CD14-positive monocyte (primary cell): Measurements from ENCODE around the gene ACAD10. TPM values are rescaled to one million over a fixed set of nuclear protein-coding genes. Genes with fewer than 3 reads are reported as not detected.

Experiments
- DNase-seq, 3 donors: peaks; one replicate each; pipeline ENCODE4 v3.0.0-alpha.2; 2011 to 2022
- H2AFZ ChIP-seq: 2 replicates; pipeline ENCODE4 v1.6.0; 2012; ENCODE audit warnings: mild to moderate bottlenecking, low read depth, low read length, inconsistent platforms; ENCODE audit not compliant: insufficient read depth, poor library complexity, severe bottlenecking
- H3K27ac ChIP-seq, 2 donors: 1 replicate in 1 of 2; 2 replicates in 1 of 2; pipeline ENCODE4 v1.5.1; 2012 to 2013; ENCODE audit warnings: low read length in 2 of 2, control low read depth in 1 of 2, inconsistent platforms in 1 of 2, low read depth in 1 of 2, mild to moderate bottlenecking in 1 of 2
- H3K27me3 ChIP-seq, 2 donors: one replicate each; pipeline versions ENCODE4 v1.6.0 to v1.6.1; 2011 to 2013; ENCODE audit warnings: low read length in 2 of 2; ENCODE audit not compliant: control insufficient read depth in 2 of 2, insufficient read depth in 2 of 2
- H3K36me3 ChIP-seq, 2 donors: replicated peaks in 1 of 2; 1 replicate in 1 of 2; 2 replicates in 1 of 2; pipeline versions ENCODE4 v1.5.1 to v1.6.1; 2012 to 2013; ENCODE audit warnings: low read length in 2 of 2, control low read depth in 1 of 2, inconsistent platforms in 1 of 2, mild to moderate bottlenecking in 1 of 2; ENCODE audit not compliant: insufficient read depth in 2 of 2, control insufficient read depth in 1 of 2
- H3K4me1 ChIP-seq, 2 donors: 1 replicate in 1 of 2; 2 replicates in 1 of 2; pipeline versions ENCODE4 v1.5.1 to v1.6.1; 2012 to 2013; ENCODE audit warnings: low read length in 2 of 2, control low read depth in 1 of 2, inconsistent platforms in 1 of 2, mild to moderate bottlenecking in 1 of 2, moderate library complexity in 1 of 2; ENCODE audit not compliant: insufficient read depth in 2 of 2, control insufficient read depth in 1 of 2
- H3K4me2 ChIP-seq: replicated peaks from 2 replicates; pipeline ENCODE3; 2012; ENCODE audit warnings: low read length, moderate library complexity, mild to moderate bottlenecking; ENCODE audit not compliant: poor library complexity, severe bottlenecking; ENCODE audit errors: extremely low read depth
- H3K4me3 ChIP-seq, 3 experiments: fragments of 200-600 bp in 1 of 3; sonication (generic) in 1 of 3; replicated peaks in 1 of 3; 1 replicate in 2 of 3; 2 replicates in 1 of 3; pipeline ENCODE4 v1.5.1; 2011 to 2013; ENCODE audit warnings: low read length in 3 of 3, mild to moderate bottlenecking in 3 of 3, control low read depth in 2 of 3, low read depth in 2 of 3, inconsistent platforms in 1 of 3, moderate library complexity in 1 of 3
- H3K79me2 ChIP-seq: 2 replicates; pipeline ENCODE4 v1.6.0; 2012; ENCODE audit warnings: mild to moderate bottlenecking, control low read depth, inconsistent platforms, low read length, moderate library complexity; ENCODE audit not compliant: insufficient read depth
- H3K9ac ChIP-seq: 2 replicates; pipeline ENCODE4 v1.6.0; 2017; ENCODE audit warnings: low read length, mild to moderate bottlenecking; ENCODE audit not compliant: insufficient read depth, poor library complexity, severe bottlenecking
- H3K9me3 ChIP-seq, 2 donors: replicated peaks in 1 of 2; 1 replicate in 1 of 2; 2 replicates in 1 of 2; pipeline versions ENCODE4 v1.5.1 to v1.6.1; 2012 to 2013; ENCODE audit warnings: low read length in 2 of 2, control low read depth in 1 of 2; ENCODE audit not compliant: control insufficient read depth in 1 of 2, insufficient read depth in 1 of 2
- H4K20me1 ChIP-seq: 2 replicates; pipeline ENCODE4 v1.6.0; 2012; ENCODE audit warnings: mild to moderate bottlenecking, low read length, control low read depth, moderate library complexity; ENCODE audit not compliant: insufficient read depth
- H3K27ac Mint-ChIP-seq, 7 donors: one replicate each; pipeline ENCODE4 v1.8.0; 2020; ENCODE audit warnings: mild to moderate bottlenecking in 7 of 7, mixed read lengths in 7 of 7, moderate library complexity in 6 of 7, inconsistent platforms in 2 of 7
- H3K27me3 Mint-ChIP-seq, 3 donors: one replicate each; pipeline ENCODE4 v1.8.0; 2021 to 2022; ENCODE audit warnings: low read depth in 3 of 3, mild to moderate bottlenecking in 3 of 3, mixed read lengths in 3 of 3, moderate library complexity in 3 of 3, inconsistent platforms in 1 of 3
- H3K36me3 Mint-ChIP-seq, 2 donors: one replicate each; pipeline ENCODE4 v1.8.0; 2020; ENCODE audit warnings: mixed read lengths in 2 of 2, inconsistent platforms in 1 of 2, mild to moderate bottlenecking in 1 of 2
- H3K4me1 Mint-ChIP-seq: one replicate; pipeline ENCODE4 v1.8.0; 2020; ENCODE audit warnings: mild to moderate bottlenecking, mixed read lengths
- H3K4me3 Mint-ChIP-seq, 2 donors: one replicate each; pipeline ENCODE4 v1.8.0; 2020; ENCODE audit warnings: mild to moderate bottlenecking in 2 of 2, mixed read lengths in 2 of 2, moderate library complexity in 1 of 2
- H3K9me3 Mint-ChIP-seq, 7 donors: one replicate each; pipeline ENCODE4 v1.8.0; 2020 to 2022; ENCODE audit warnings: mixed read lengths in 7 of 7, mild to moderate bottlenecking in 6 of 7, moderate library complexity in 6 of 7, inconsistent platforms in 2 of 7
- WGBS: methylation state at CpG from one replicate; pipeline ENCODE4 v1.1.5; 2013; ENCODE audit warnings: missing lambda C conversion rate; ENCODE audit not compliant: insufficient coverage; 5-methylcytosine and 5-hydroxymethylcytosine counted together
- intact Hi-C, 2 donors: fragments of 100-400 bp; cut with micrococcal nuclease; formaldehyde crosslinking; loops; one replicate each; pipeline versions ENCODE4 v1.15.0 to v1.15.1; 2023
- polyA plus RNA-seq, 3 donors: library from polyadenylated mRNA; depleted of rRNA in 1 of 3; unstranded in 2 of 3; stranded (reverse) in 1 of 3; fragments of 300-500 nt in 2 of 3; fragments of >200 nt in 1 of 3; fragmentation: Illumina TruSeq in 2 of 3; gene quantifications; 1 replicate in 2 of 3; 2 replicates in 1 of 3; pipeline ENCODE4 v1.2.3, GENCODE V29; 2012 to 2021
- TF ChIP-seq, protein P1 (sequence below): fragments of 200-600 bp; IDR thresholded peaks from one replicate; pipeline ENCODE4 v1.8.0; 2022; ENCODE audit warnings: antibody characterized with exemption, mild to moderate bottlenecking

The ACAD10 gene
- polyA plus RNA-seq, 3 donors = 9.4 to 34.3 (median 10.1) TPM

DNA sequence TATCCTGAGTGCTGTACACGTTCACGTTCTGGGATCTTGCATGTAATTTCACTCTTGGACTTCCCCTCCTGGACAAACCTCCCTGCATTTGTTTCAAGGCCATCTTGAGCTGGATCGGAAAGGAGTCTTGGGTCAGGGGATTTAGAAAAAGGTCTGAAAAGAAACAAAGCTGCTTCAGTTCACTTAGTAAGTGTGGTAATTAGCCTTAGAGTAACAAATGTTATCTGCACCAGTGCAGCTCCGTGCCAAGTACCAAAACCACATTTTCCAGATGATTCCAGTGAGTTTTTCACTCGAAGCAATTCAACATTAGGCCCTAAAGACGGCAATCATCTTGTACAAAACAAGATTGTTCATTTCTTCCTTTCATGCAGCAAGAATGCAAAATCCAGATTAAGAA lies 47.3 kb upstream of the ACAD10 start:
- peaks cover 7% of the 10 kb centered on the region for H3K4me1 Mint-ChIP-seq
- H3K4me3 ChIP-seq = no peak overlapping the region
- H3K9me3 Mint-ChIP-seq = no peaks in the 10 kb centered on the region
- H3K4me3 Mint-ChIP-seq = no peak overlapping the region
- H2AFZ ChIP-seq = no peak overlapping the region
- intact Hi-C loops = no loop called here
- H3K9ac ChIP-seq = no peak overlapping the region
- no peaks in the 10 kb centered on the region for H3K9me3 ChIP-seq
- H3K36me3 Mint-ChIP-seq = peaks cover 29 to 47% of the 10 kb centered on the region in 2 donors
- peaks cover 0 to 4% (median 2%) of the 10 kb centered on the region in 3 donors for H3K27me3 Mint-ChIP-seq
- no peak overlapping the region for H3K27ac ChIP-seq
- 90% methylated on average over 2 of the region's 6 CpGs for WGBS
- no peaks in the 10 kb centered on the region for H3K79me2 ChIP-seq
- DNase-seq = no peak
- TF ChIP-seq, protein P1, sequence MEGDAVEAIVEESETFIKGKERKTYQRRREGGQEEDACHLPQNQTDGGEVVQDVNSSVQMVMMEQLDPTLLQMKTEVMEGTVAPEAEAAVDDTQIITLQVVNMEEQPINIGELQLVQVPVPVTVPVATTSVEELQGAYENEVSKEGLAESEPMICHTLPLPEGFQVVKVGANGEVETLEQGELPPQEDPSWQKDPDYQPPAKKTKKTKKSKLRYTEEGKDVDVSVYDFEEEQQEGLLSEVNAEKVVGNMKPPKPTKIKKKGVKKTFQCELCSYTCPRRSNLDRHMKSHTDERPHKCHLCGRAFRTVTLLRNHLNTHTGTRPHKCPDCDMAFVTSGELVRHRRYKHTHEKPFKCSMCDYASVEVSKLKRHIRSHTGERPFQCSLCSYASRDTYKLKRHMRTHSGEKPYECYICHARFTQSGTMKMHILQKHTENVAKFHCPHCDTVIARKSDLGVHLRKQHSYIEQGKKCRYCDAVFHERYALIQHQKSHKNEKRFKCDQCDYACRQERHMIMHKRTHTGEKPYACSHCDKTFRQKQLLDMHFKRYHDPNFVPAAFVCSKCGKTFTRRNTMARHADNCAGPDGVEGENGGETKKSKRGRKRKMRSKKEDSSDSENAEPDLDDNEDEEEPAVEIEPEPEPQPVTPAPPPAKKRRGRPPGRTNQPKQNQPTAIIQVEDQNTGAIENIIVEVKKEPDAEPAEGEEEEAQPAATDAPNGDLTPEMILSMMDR = no peak
- H3K27ac Mint-ChIP-seq = no peak overlapping the region
- H3K4me1 ChIP-seq = no peaks in the 10 kb centered on the region
- H4K20me1 ChIP-seq = peaks cover 3% of the 10 kb centered on the region
- no peaks in the 10 kb centered on the region for H3K27me3 ChIP-seq
- H3K4me2 ChIP-seq = no peak overlapping the region
- H3K36me3 ChIP-seq = peaks cover 18 to 41% of the 10 kb centered on the region in 2 donors

DNA sequence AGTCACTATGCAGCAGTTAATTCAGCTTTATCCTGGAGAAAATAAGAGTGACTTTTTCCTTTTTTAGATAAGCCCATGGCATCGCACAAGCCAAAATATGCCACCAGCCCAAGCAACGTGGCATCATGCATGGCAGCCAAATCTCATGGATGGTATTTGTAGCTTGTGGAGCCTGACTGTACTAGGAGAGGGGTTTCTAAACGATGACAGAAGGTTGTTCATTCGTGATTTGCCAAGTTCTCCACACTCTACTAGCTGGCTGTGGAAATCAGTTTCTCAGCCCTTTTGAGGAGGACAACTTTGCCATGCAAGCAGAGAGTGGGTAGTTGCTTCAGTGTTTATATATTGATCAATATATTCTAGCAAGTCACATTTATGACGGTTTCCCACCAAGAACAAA lies 45.3 kb upstream of the ACAD10 start:
- H3K9ac ChIP-seq = no peak overlapping the region
- H3K4me2 ChIP-seq = no peak overlapping the region
- H3K27ac Mint-ChIP-seq = no peak overlapping the region
- no CpG with 5 or more reads among the region's 5 CpGs for WGBS
- no peaks in the 10 kb centered on the region for H3K27me3 ChIP-seq
- peaks cover 46 to 66% of the 10 kb centered on the region in 2 donors for H3K36me3 Mint-ChIP-seq
- H3K4me1 Mint-ChIP-seq = peaks cover 6% of the 10 kb centered on the region
- peaks cover 7% of the 10 kb centered on the region for H4K20me1 ChIP-seq
- H3K27ac ChIP-seq = no peak overlapping the region
- no peaks in the 10 kb centered on the region for H3K79me2 ChIP-seq
- H2AFZ ChIP-seq = no peak overlapping the region
- no peak overlapping the region for H3K4me3 Mint-ChIP-seq
- no peaks in the 10 kb centered on the region for H3K9me3 ChIP-seq
- intact Hi-C loops = no loop called here
- H3K4me3 ChIP-seq = no peak overlapping the region
- no peak for DNase-seq
- H3K27me3 Mint-ChIP-seq = no peaks in the 10 kb centered on the region
- TF ChIP-seq, protein P1 = no peak
- no peaks in the 10 kb centered on the region for H3K4me1 ChIP-seq
- no peaks in the 10 kb centered on the region for H3K9me3 Mint-ChIP-seq
- H3K36me3 ChIP-seq = peaks cover 37 to 60% of the 10 kb centered on the region in 2 donors
